HCT116 (cell line): ENCODE data around the gene TNNC1.

Source experiments
- CEBPB ChIP-seq: IDR thresholded peaks from 2 replicates; pipeline ENCODE4 v1.6.1; 2012; ENCODE audit warnings: low read depth
- CTCF ChIP-seq, 3 experiments: fragments of 200-600 bp in 1 of 3; sonication (generic) in 1 of 3; IDR thresholded peaks in 2 of 3; conservative IDR thresholded peaks in 1 of 3; 2 replicates each; pipeline ENCODE4 v1.5.1; 2012 to 2017; ENCODE audit warnings: low read depth in 2 of 3, low read length in 2 of 3, antibody characterized with exemption in 1 of 3, borderline replicate concordance in 1 of 3, control low read depth in 1 of 3, mild to moderate bottlenecking in 1 of 3, mixed read lengths in 1 of 3, mixed run types in 1 of 3, moderate library complexity in 1 of 3; ENCODE audit not compliant: insufficient read depth in 1 of 3
- JUND ChIP-seq: IDR thresholded peaks from 2 replicates; pipeline ENCODE4 v1.6.1; 2012
- POLR2A ChIP-seq: IDR thresholded peaks from 2 replicates; pipeline ENCODE4 v1.7.0; 2011; ENCODE audit warnings: borderline replicate concordance; ENCODE audit not compliant: insufficient read depth, insufficient read length; ENCODE audit errors: extremely low read depth
- RAD21 ChIP-seq: IDR thresholded peaks from 2 replicates; pipeline ENCODE4 v1.6.1; 2012; ENCODE audit warnings: low read depth, mild to moderate bottlenecking
- REST ChIP-seq: IDR thresholded peaks from 2 replicates; pipeline ENCODE4 v1.6.1; 2012; ENCODE audit warnings: low read depth
- SP1 ChIP-seq: IDR thresholded peaks from 2 replicates; pipeline ENCODE4 v1.6.1; 2012; ENCODE audit warnings: low read depth

GRCh38 chr3:52468336-52468735, 14.5 kb upstream of the TNNC1 start:
- no peak for TF ChIP-seq RAD21
- no peak for TF ChIP-seq REST
- no peak for TF ChIP-seq POLR2A
- TF ChIP-seq CEBPB: no peak
- TF ChIP-seq JUND: no peak
- no peak for TF ChIP-seq CTCF (IDR thresholded peaks at IDR 0.05 in 2 of 3, conservative IDR thresholded peaks at IDR 0.05 in 1 of 3; ENCODE audit: borderline replicate concordance in 1 of 3, insufficient read depth in 1 of 3, low read depth in 2 of 3, low read length in 2 of 3)
- no peak for TF ChIP-seq SP1
